K562 (cell line): ENCODE measurements around the gene PRELID1. TPM values are rescaled to one million over a fixed set of nuclear protein-coding genes. Genes with fewer than 3 reads are reported as not detected.

Experiments used
- CHCHD3 ChIP-seq: fragments of 250-450 bp; sonication (Bioruptor Pico); IDR thresholded peaks from 2 replicates; pipeline ENCODE4 v2.1.2; 2022; ENCODE audit warnings: mild to moderate bottlenecking
- CREB5 ChIP-seq: fragments of 250-450 bp; sonication (Bioruptor Pico); IDR thresholded peaks from 2 replicates; pipeline ENCODE4 v1.5.0; 2020; ENCODE audit warnings: mild to moderate bottlenecking
- ILF3 ChIP-seq: fragments of 450-650 bp; IDR thresholded peaks from 2 replicates; pipeline ENCODE4 v1.6.1; 2018; ENCODE audit warnings: antibody characterized with exemption, mild to moderate bottlenecking, moderate library complexity, borderline replicate concordance
- KLF13 ChIP-seq: fragments of 450-650 bp; IDR thresholded peaks from 2 replicates; pipeline ENCODE4 v1.6.1; 2016; ENCODE audit warnings: missing genetic modification characterization, low read depth, mild to moderate bottlenecking, missing compliant biosample characterization, moderate library complexity, borderline replicate concordance
- MECOM ChIP-seq: fragments of 250-450 bp; sonication (Bioruptor Pico); IDR thresholded peaks from 2 replicates; pipeline ENCODE4 v1.8.0; 2022; ENCODE audit warnings: inconsistent platforms
- NBN ChIP-seq: fragments of 450-650 bp; IDR thresholded peaks from 2 replicates; pipeline ENCODE4 v1.6.1; 2016; ENCODE audit warnings: low read depth, mild to moderate bottlenecking
- NFIC ChIP-seq: fragments of 450-650 bp; IDR thresholded peaks from 2 replicates; pipeline ENCODE4 v1.6.1; 2017; ENCODE audit warnings: mild to moderate bottlenecking, inconsistent platforms
- NR2F6 ChIP-seq: fragments of 450-650 bp; formaldehyde crosslinking; IDR thresholded peaks from 2 replicates; pipeline ENCODE4 v1.4.0; 2020; ENCODE audit warnings: mild to moderate bottlenecking
- RBM22 ChIP-seq: fragments of 200-400 bp; formaldehyde crosslinking; IDR thresholded peaks from 2 replicates; pipeline ENCODE4 v1.6.1; 2018; ENCODE audit warnings: low read length, low read depth; ENCODE audit not compliant: poor library complexity, severe bottlenecking
- TAF15 ChIP-seq: fragments of 200-400 bp; formaldehyde crosslinking; IDR thresholded peaks from 2 replicates; pipeline ENCODE4 v1.6.1; 2017; ENCODE audit warnings: mild to moderate bottlenecking, low read depth, low read length, moderate library complexity
- TAL1 ChIP-seq: fragments of 450-650 bp; IDR thresholded peaks from 2 replicates; pipeline ENCODE4 v1.6.1; 2016; ENCODE audit warnings: mild to moderate bottlenecking
- TBP ChIP-seq: optimal IDR thresholded peaks from 2 replicates; pipeline ENCODE3; 2011; ENCODE audit warnings: low read depth, low read length, improper control_type of control experiment
- ZKSCAN1 ChIP-seq: fragments of 150-350 bp; IDR thresholded peaks from 2 replicates; pipeline ENCODE4 v1.6.1; 2016; ENCODE audit warnings: low read depth, low read length
- ZNF239 ChIP-seq: fragments of 250-450 bp; sonication (Bioruptor Pico); IDR thresholded peaks from 2 replicates; pipeline ENCODE4 v1.4.0; 2020; ENCODE audit warnings: mild to moderate bottlenecking
- ZNF431 ChIP-seq: sonication (generic); formaldehyde crosslinking; IDR thresholded peaks from 2 replicates; pipeline ENCODE4 v1.8.0; 2022; ENCODE audit warnings: mild to moderate bottlenecking, missing genetic modification reagents
- ZNF584 ChIP-seq: fragments of 200-800 bp; sonication (Bioruptor generic); IDR thresholded peaks from 2 replicates; pipeline ENCODE4 v1.6.1; 2016; ENCODE audit warnings: low read depth, mild to moderate bottlenecking, missing genetic modification characterization, missing compliant biosample characterization
- ZNF696 ChIP-seq: fragments of 250-450 bp; sonication (Bioruptor Pico); conservative IDR thresholded peaks from 2 replicates; pipeline ENCODE4 v1.4.0; 2020; ENCODE audit warnings: mild to moderate bottlenecking, moderate library complexity
- polyA plus RNA-seq, 8 experiments: library from polyadenylated mRNA; depleted of rRNA in 4 of 8; stranded (reverse) in 5 of 8; unstranded in 3 of 8; fragments of >200 nt; fragmentation: Nextera tagmentation in 2 of 8; fragmentation: Illumina TruSeq in 1 of 8; extraction: Ambion mirVana in 2 of 8; extraction: Trizol in 1 of 8; gene quantifications; 2 replicates each; pipeline versions ENCODE4 v1.2.1 to v1.2.3, GENCODE V29; 2011 to 2014; ENCODE audit warnings: inconsistent platforms in 1 of 8, missing spikeins in 1 of 8
- total RNA-seq, 7 experiments: library from RNA; depleted of rRNA in 6 of 7; stranded (reverse); fragments of >200 nt in 6 of 7; fragmentation: Illumina TruSeq in 2 of 7; extraction: Trizol in 2 of 7; gene quantifications; 2 replicates each; pipeline versions ENCODE4 v1.2.1 to v1.2.3, GENCODE V29; 2011 to 2021; ENCODE audit warnings: low replicate concordance in 1 of 7
- TF ChIP-seq, protein P1 (sequence below): sonication (generic); formaldehyde crosslinking; IDR thresholded peaks from 2 replicates; pipeline ENCODE4 v1.8.1; 2022; ENCODE audit warnings: missing genetic modification reagents
- TF ChIP-seq, protein P2 (sequence below): fragments of 200-800 bp; sonication (Bioruptor generic); IDR thresholded peaks from 2 replicates; pipeline ENCODE4 v1.6.1; 2016; ENCODE audit warnings: missing genetic modification characterization, missing compliant biosample characterization
- TF ChIP-seq, protein P3 (sequence below): fragments of 450-650 bp; IDR thresholded peaks from 2 replicates; pipeline ENCODE4 v1.6.1; 2016

Gene PRELID1
- total and polyA plus RNA-seq, 9 of the 15 experiments (the other 6 are each of a cell fraction or from before 2014, with no cell fraction given): 40.1 to 484 (median 340) TPM

DNA sequence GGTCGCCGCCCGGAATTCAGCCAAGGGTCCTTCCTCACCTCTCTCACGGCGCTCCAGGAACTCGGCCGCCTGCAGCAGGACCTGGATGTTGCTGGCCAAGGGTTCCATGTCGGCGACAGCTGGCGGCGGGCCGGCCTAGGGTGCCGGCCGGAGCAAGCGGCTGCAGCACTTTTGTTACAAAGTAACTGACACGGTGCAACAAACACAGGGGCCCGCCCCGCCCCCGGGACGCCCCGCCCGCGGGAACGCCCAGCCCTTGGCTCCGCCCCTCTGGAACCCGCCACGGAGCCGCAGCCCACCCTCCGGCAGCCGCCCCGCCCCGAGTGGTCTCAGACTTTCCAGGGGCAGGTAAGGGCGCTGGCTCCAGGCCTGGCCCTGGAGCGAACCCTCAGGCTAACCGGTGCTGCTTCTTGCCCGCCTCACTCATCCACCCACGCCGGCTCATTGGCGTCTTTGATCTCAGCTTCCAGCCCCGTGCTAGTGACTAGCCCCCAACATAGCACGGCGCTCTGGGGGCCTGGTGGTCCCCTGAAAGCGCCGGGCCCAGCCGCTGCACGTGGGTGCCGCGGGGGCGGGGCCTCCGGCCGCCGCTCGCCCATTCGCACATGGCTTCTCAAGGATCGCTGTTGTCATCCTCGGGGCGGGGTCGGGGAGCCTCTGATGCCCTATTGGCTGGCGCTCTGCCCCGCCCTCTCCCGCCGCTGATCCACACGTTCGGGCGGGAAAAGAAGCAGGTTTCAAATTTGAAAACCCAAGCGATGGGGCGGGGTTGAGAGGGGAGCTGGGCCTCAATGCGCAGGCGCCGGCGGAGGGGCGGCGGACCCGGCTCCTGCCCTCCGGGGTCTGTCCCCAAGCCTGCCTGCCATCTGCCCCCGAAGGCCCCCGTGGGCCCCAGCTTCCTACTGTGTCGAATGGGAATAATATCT is 8.4 kb downstream of the PRELID1 start, which contains the start of gene MXD3 (continued):
- TF ChIP-seq, protein P1, sequence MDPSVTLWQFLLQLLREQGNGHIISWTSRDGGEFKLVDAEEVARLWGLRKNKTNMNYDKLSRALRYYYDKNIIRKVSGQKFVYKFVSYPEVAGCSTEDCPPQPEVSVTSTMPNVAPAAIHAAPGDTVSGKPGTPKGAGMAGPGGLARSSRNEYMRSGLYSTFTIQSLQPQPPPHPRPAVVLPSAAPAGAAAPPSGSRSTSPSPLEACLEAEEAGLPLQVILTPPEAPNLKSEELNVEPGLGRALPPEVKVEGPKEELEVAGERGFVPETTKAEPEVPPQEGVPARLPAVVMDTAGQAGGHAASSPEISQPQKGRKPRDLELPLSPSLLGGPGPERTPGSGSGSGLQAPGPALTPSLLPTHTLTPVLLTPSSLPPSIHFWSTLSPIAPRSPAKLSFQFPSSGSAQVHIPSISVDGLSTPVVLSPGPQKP (CRISPR knock-in tag): no peak
- TF ChIP-seq KLF13 (tag): peak; percentile 84
- TF ChIP-seq ZKSCAN1: no peak
- no peak for TF ChIP-seq ZNF696 (CRISPR knock-in tag)
- peak; percentile 40; the same call in 1 of the 2 replicates for TF ChIP-seq NBN
- TF ChIP-seq ZNF239 (CRISPR knock-in tag): no peak
- TF ChIP-seq, protein P2, sequence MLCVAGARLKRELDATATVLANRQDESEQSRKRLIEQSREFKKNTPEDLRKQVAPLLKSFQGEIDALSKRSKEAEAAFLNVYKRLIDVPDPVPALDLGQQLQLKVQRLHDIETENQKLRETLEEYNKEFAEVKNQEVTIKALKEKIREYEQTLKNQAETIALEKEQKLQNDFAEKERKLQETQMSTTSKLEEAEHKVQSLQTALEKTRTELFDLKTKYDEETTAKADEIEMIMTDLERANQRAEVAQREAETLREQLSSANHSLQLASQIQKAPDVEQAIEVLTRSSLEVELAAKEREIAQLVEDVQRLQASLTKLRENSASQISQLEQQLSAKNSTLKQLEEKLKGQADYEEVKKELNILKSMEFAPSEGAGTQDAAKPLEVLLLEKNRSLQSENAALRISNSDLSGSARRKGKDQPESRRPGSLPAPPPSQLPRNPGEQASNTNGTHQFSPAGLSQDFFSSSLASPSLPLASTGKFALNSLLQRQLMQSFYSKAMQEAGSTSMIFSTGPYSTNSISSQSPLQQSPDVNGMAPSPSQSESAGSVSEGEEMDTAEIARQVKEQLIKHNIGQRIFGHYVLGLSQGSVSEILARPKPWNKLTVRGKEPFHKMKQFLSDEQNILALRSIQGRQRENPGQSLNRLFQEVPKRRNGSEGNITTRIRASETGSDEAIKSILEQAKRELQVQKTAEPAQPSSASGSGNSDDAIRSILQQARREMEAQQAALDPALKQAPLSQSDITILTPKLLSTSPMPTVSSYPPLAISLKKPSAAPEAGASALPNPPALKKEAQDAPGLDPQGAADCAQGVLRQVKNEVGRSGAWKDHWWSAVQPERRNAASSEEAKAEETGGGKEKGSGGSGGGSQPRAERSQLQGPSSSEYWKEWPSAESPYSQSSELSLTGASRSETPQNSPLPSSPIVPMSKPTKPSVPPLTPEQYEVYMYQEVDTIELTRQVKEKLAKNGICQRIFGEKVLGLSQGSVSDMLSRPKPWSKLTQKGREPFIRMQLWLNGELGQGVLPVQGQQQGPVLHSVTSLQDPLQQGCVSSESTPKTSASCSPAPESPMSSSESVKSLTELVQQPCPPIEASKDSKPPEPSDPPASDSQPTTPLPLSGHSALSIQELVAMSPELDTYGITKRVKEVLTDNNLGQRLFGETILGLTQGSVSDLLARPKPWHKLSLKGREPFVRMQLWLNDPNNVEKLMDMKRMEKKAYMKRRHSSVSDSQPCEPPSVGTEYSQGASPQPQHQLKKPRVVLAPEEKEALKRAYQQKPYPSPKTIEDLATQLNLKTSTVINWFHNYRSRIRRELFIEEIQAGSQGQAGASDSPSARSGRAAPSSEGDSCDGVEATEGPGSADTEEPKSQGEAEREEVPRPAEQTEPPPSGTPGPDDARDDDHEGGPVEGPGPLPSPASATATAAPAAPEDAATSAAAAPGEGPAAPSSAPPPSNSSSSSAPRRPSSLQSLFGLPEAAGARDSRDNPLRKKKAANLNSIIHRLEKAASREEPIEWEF (CRISPR knock-in tag): no peak
- TF ChIP-seq CHCHD3 (CRISPR knock-in tag): no peak
- no peak for TF ChIP-seq TAL1
- TF ChIP-seq ILF3: no peak
- TF ChIP-seq TBP: peak; percentile 43
- peak; percentile 63 for TF ChIP-seq RBM22
- no peak; the same call in 1 of the 2 replicates for TF ChIP-seq NFIC
- TF ChIP-seq, protein P3, sequence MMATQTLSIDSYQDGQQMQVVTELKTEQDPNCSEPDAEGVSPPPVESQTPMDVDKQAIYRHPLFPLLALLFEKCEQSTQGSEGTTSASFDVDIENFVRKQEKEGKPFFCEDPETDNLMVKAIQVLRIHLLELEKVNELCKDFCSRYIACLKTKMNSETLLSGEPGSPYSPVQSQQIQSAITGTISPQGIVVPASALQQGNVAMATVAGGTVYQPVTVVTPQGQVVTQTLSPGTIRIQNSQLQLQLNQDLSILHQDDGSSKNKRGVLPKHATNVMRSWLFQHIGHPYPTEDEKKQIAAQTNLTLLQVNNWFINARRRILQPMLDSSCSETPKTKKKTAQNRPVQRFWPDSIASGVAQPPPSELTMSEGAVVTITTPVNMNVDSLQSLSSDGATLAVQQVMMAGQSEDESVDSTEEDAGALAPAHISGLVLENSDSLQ: peak; percentile 46
- no peak for TF ChIP-seq TAF15
- no peak for TF ChIP-seq CREB5 (CRISPR knock-in tag)
- TF ChIP-seq ZNF431: no peak
- TF ChIP-seq MECOM (CRISPR knock-in tag): no peak
- no peak for TF ChIP-seq NR2F6
- TF ChIP-seq ZNF584: no peak
